Tibial artery (tissue), 4 donors: ENCODE measurements around the gene TRIP12.
A peak's percentile ranks its signal among the peaks of the same experiment; 100 is the strongest.

ENCODE experiments used
- DNase-seq, 2 donors: peaks; one replicate each; pipeline ENCODE4 v3.0.0-alpha.2; 2019
- H3K27ac ChIP-seq, 2 donors: fragments of 200-600 bp; sonication (generic) in 1 of 2; 1 replicate in 1 of 2; 2 replicates in 1 of 2; pipeline ENCODE4 v1.5.1; 2018 to 2019; ENCODE audit warnings: mild to moderate bottlenecking in 1 of 2
- H3K27me3 ChIP-seq, 2 donors: fragments of 200-600 bp; sonication (generic) in 1 of 2; one replicate each; pipeline versions ENCODE4 v1.5.1 to v1.6.0; 2016 to 2019
- H3K36me3 ChIP-seq, 3 donors: fragments of 200-600 bp; sonication (generic) in 2 of 3; one replicate each; pipeline ENCODE4 v1.5.1; 2016 to 2019; ENCODE audit warnings: mild to moderate bottlenecking in 2 of 3
- H3K4me1 ChIP-seq, 4 donors: fragments of 200-600 bp; sonication (generic) in 2 of 4; 1 replicate in 3 of 4; 2 replicates in 1 of 4; pipeline ENCODE4 v1.5.1; 2016 to 2019
- H3K4me3 ChIP-seq, 2 donors: fragments of 200-600 bp; sonication (generic) in 1 of 2; 1 replicate in 1 of 2; 2 replicates in 1 of 2; pipeline ENCODE4 v1.5.1; 2018 to 2019; ENCODE audit warnings: mild to moderate bottlenecking in 2 of 2
- H3K9me3 ChIP-seq, 3 donors: fragments of 200-600 bp; sonication (generic) in 1 of 3; one replicate each; pipeline ENCODE4 v1.5.1; 2016 to 2019
- CTCF ChIP-seq, 2 experiments: fragments of 200-600 bp in 1 of 2; fragments of 450-650 bp in 1 of 2; IDR thresholded peaks; one replicate each; pipeline ENCODE4 v1.5.1; 2017 to 2019; ENCODE audit warnings: antibody characterized with exemption in 2 of 2, mild to moderate bottlenecking in 1 of 2, moderate library complexity in 1 of 2
- intact Hi-C: fragments of 100-400 bp; cut with DNase I; formaldehyde crosslinking; loops from one replicate; pipeline ENCODE4 v1.15.0; 2023; ENCODE audit warnings: low total_unique reads

Gene TRIP12

GRCh38 chr2:229719926-229720647, 201.7 kb downstream of the TRIP12 start:
- no peak overlapping the region for H3K4me3 ChIP-seq
- no peak for TF ChIP-seq CTCF (IDR thresholded peaks at IDR 0.05)
- H3K4me1 ChIP-seq, result peaks cover 0 to 10% (median 4%) of the 10 kb centered on the region in 4 donors
- no peak overlapping the region for H3K27ac ChIP-seq
- no peak for DNase-seq
- no peaks in the 10 kb centered on the region for H3K9me3 ChIP-seq
- H3K36me3 ChIP-seq, result no peaks in the 10 kb centered on the region
- intact Hi-C loops, result no loop called here
- H3K27me3 ChIP-seq, result peaks cover 0 to 36% of the 10 kb centered on the region in 2 donors

DNA sequence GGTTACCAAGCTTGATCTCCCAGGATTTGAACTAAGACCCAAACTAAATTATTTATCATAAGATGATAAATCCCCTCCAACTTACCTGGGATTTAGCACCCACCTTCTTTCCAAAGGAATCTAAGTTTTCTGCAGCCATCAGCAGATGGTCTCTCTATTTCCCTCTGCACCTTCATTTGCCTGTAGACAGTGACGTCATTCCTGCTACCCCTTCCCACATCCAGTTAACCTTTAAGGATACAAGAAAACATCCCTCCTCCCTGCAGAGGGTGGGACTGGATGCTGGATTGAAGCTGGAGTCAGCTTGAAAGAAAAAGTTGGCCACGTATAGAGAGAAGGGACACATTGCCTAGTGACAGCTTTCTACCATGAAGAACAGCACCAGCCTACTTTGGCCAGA, 203.8 kb downstream of the TRIP12 start:
- no peaks in the 10 kb centered on the region for H3K9me3 ChIP-seq
- intact Hi-C loops, result no loop called here
- no peak overlapping the region for H3K4me3 ChIP-seq
- no peaks in the 10 kb centered on the region for H3K36me3 ChIP-seq
- peaks cover 0 to 24% (median 21%) of the 10 kb centered on the region in 4 donors for H3K4me1 ChIP-seq
- peaks cover 6 to 56% of the 10 kb centered on the region in 2 donors for H3K27me3 ChIP-seq
- no peak for TF ChIP-seq CTCF (IDR thresholded peaks at IDR 0.05)
- no peak for DNase-seq
- H3K27ac ChIP-seq, result no peak overlapping the region

- Histone ChIP-seq H3K36me3 (no peaks in the 10 kb centered on the region), H3K27ac (no peak overlapping the region), H3K9me3 (no peaks in the 10 kb centered on the region), H3K4me1 (peaks cover 0 to 24% (median 21%) of the 10 kb centered on the region in 4 donors), H3K27me3 (peaks cover 6 to 65% of the 10 kb centered on the region in 2 donors), H3K4me3 (no peak overlapping the region)
- intact Hi-C loops, result no loop called here
- no peak for DNase-seq
- TF ChIP-seq CTCF (IDR thresholded peaks at IDR 0.05), result no peak
These were observed 205.8 kb downstream of the TRIP12 start for GRCh38 chr2:229715895-229716507.

DNA sequence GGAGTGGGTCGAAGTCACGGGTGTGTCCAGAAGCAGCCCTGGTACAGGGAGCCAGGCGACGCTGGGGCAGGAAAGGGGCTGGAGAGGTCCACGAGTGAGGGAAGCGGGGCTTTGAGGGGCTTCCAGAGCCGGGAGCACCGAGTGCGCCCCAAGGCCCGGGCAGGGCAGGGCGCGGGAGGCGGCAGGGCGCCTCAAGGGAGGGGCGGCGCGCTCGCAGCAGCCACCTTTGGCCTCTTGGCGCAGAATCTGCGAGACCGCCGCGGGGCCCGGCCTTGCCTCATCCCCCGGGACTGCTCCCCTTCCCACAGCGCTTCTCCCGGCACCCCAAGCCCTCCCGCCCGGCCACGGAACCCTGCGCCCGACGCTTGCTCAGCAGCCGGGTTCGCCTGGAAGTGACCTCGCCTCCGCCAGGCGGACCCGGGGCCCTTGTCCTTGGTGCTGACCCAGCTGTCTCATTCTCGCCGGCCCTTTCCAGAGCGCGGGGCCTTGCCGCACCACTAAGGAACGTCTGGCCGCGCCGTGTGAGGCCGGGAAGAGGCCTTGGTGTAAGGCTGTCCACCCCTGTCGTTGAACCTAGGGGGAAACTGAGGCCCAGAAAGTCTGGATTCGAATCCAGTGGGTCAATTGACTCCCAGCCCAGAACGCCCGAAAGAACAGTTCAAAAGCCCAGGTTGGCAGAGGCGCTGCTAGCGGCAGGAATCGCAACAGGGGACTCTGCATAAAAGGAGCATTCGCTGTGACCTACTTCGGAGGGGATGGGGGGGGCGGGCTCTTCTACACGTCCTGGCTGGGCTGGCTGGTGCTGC, 206.9 kb downstream of the TRIP12 start:
- Histone ChIP-seq H3K27ac (no peak overlapping the region), H3K9me3 (no peaks in the 10 kb centered on the region), H3K27me3 (peaks cover 6 to 71% of the 10 kb centered on the region in 2 donors), H3K36me3 (no peaks in the 10 kb centered on the region), H3K4me1 (peaks cover 0 to 24% (median 21%) of the 10 kb centered on the region in 4 donors), H3K4me3 (peak overlapping the region; percentile 18 to 34)
- DNase-seq, result peak in 1 of 2 donors; percentile 26
- intact Hi-C loops, result no loop called here
- TF ChIP-seq CTCF (IDR thresholded peaks at IDR 0.05), result no peak

DNA sequence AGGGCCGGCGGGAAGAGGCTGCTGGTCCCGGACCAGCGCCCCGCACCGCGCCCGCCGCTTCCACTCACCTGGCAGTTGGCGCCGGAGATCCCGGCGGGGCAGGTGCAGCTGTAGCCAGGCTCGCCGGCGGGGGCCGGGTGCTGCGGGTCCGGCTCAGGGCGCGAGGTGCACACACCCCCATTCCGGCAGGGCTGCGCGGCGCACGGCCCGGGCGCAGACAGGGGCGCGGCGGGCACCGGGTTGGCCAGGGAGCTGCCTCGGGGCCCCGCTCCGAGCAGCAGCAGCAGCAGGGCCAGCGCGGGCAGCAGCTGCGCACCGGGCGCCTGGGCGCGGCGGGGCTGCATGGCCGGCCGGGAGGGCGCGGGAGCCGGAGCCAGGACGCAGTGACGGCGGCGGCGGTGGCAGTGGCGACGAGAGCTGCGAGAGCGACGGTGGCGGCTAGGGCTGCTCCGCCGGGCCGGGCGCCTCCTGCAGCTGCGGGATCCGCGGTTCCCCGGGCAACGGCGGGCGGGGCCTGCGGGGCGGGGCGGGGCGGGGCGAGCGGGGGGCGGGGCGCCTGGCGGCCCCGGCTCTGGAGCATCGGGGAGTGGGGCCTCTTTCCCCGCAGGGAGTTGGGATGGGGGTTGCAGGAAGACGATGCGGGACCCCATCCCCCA, 207.6 kb downstream of the TRIP12 start, which contains the start of gene DNER:
Gene DNER (minus strand): TSS at position 476 of the 656 bp plus-strand sequence. CDS start 132 bp downstream, at position 344.
- no peak for TF ChIP-seq CTCF (IDR thresholded peaks at IDR 0.05)
- no peak for DNase-seq
- intact Hi-C loops, result no loop called here
- Histone ChIP-seq H3K36me3 (no peaks in the 10 kb centered on the region), H3K4me3 (peak within 1 kb of the TSS; percentile 18 to 34), H3K4me1 (peaks cover 0 to 24% (median 21%) of the 10 kb centered on the region in 4 donors), H3K27me3 (peaks cover 6 to 71% of the 10 kb centered on the region in 2 donors), H3K9me3 (no peaks in the 10 kb centered on the region), H3K27ac (no peak within 1 kb of the TSS)
